Panc1 (cell line): Measurements from ENCODE around the gene STARD13.

Experiments used
- CTCF ChIP-seq: fragments of 450-650 bp; IDR thresholded peaks from 2 replicates; pipeline ENCODE4 v1.5.1; 2017; ENCODE audit warnings: mild to moderate bottlenecking
- POLR2AphosphoS5 ChIP-seq: IDR thresholded peaks from 2 replicates; pipeline ENCODE4 v1.6.1; 2012; ENCODE audit warnings: mild to moderate bottlenecking, low read depth, low read length, moderate library complexity
- SIN3A ChIP-seq: IDR thresholded peaks from 2 replicates; pipeline ENCODE4 v1.6.1; 2012; ENCODE audit warnings: low read depth, mild to moderate bottlenecking, low read length, moderate library complexity, borderline replicate concordance; ENCODE audit not compliant: insufficient read depth

GRCh38 chr13:33115274-33115673 is 170.3 kb downstream of the STARD13 start:
- no peak for TF ChIP-seq CTCF
- no peak for TF ChIP-seq POLR2AphosphoS5
- no peak for TF ChIP-seq SIN3A
